HCT116 (cell line): ENCODE data around the gene ELF1. TPM values are rescaled to one million over a fixed set of nuclear protein-coding genes. Genes with fewer than 3 reads are reported as not detected.
A peak's percentile ranks its signal among the peaks of the same experiment; 100 is the strongest.

ENCODE experiments used
- ATAC-seq: fragments of 200-7000 bp; cut with Tn5 transposase; 2 replicates; pipeline ENCODE4 v1.9.1; 2020; ENCODE audit warnings: mild to moderate bottlenecking, moderate library complexity
- BruUV-seq: library from RNA; stranded (reverse); fragments of 400-500 nt; replicated peaks from 2 replicates; lab custom pipeline; 2021; lab: Mats Ljungman, UMichigan
- CTCF ChIA-PET: fragments of 300-600 bp; sonication (Branson Sonifier 250); formaldehyde crosslinking; loops from one replicate; lab custom pipeline; 2021; ENCODE audit warnings: antibody characterized with exemption; lab: Charles Lee
- POLR2A ChIA-PET: fragments of 300-600, 350-600 bp; sonication (Branson Sonifier 250); formaldehyde crosslinking; loops from one replicate; lab custom pipeline; 2021; ENCODE audit warnings: antibody characterized with exemption; lab: Charles Lee
- RAD21 ChIA-PET, 2 experiments: fragments of 300-600 bp; sonication (Branson Sonifier 250); formaldehyde crosslinking; loops; one replicate each; lab custom pipeline; 2023; ENCODE audit warnings: low total read pairs in 2 of 2; ENCODE audit not compliant: uncharacterized antibody in 2 of 2, unreplicated experiment in 2 of 2, low non-redundant PET in 1 of 2; lab: Charles Lee
- DNase-seq: peaks from one replicate; pipeline ENCODE4 v3.0.0-alpha.2; 2010; ENCODE audit warnings: low read depth, low spot score
- H2AFZ ChIP-seq: fragments of 200-600 bp; shearing (Covaris generic), sonication (generic); 2 replicates; pipeline ENCODE4 v1.6.1; 2017; ENCODE audit warnings: low read depth, mixed run types, mixed read lengths, antibody characterized with exemption, low read length; ENCODE audit not compliant: poor library complexity, severe bottlenecking
- H3K27ac ChIP-seq: 2 replicates; pipeline ENCODE4 v1.5.1; 2012; ENCODE audit warnings: low read depth, low read length
- H3K27me3 ChIP-seq: fragments of 200-600 bp; sonication (generic); 2 replicates; pipeline ENCODE4 v1.6.1; 2016; ENCODE audit warnings: mixed run types, low read length, mixed read lengths; ENCODE audit not compliant: insufficient read depth
- H3K36me3 ChIP-seq, 2 experiments: fragments of 200-500 bp in 1 of 2; fragments of 200-600 bp in 1 of 2; sonication (Bioruptor generic) in 1 of 2; sonication (generic) in 1 of 2; 2 replicates each; pipeline versions ENCODE4 v1.5.1 to v1.6.1; 2014 to 2016; ENCODE audit warnings: low read length in 2 of 2, inconsistent platforms in 1 of 2, mixed read lengths in 1 of 2, mixed run types in 1 of 2; ENCODE audit not compliant: insufficient read depth in 2 of 2, control insufficient read depth in 1 of 2
- H3K4me1 ChIP-seq, 2 experiments: fragments of 200-600 bp in 1 of 2; sonication (generic) in 1 of 2; 2 replicates each; pipeline versions ENCODE4 v1.5.1 to v1.6.1; 2012 to 2017; ENCODE audit warnings: low read length in 2 of 2, inconsistent platforms in 1 of 2, mild to moderate bottlenecking in 1 of 2, mixed read lengths in 1 of 2, mixed run types in 1 of 2, moderate library complexity in 1 of 2; ENCODE audit not compliant: insufficient read depth in 2 of 2, control insufficient read depth in 1 of 2
- H3K4me2 ChIP-seq: fragments of 200-600 bp; sonication (generic); 2 replicates; pipeline ENCODE4 v1.6.1; 2017; ENCODE audit warnings: mixed run types, low read length, mixed read lengths
- H3K4me3 ChIP-seq, 2 experiments: fragments of 200-600 bp in 1 of 2; sonication (generic) in 1 of 2; replicated peaks in 1 of 2; 2 replicates each; pipeline ENCODE4 v1.5.1; 2011 to 2016; ENCODE audit warnings: low read length in 2 of 2, control low read depth in 1 of 2, low read depth in 1 of 2, mild to moderate bottlenecking in 1 of 2, mixed read lengths in 1 of 2, mixed run types in 1 of 2
- H3K79me2 ChIP-seq: fragments of 200-600 bp; sonication (generic); 2 replicates; pipeline ENCODE4 v1.6.1; 2017; ENCODE audit warnings: mild to moderate bottlenecking, mixed run types, low read length, moderate library complexity, mixed read lengths; ENCODE audit not compliant: insufficient read depth
- H3K9ac ChIP-seq: fragments of 200-600 bp; sonication (generic); 2 replicates; pipeline ENCODE4 v1.6.1; 2016; ENCODE audit warnings: low read length, mixed read lengths
- H3K9me2 ChIP-seq: fragments of 200-600 bp; sonication (generic), shearing (Covaris generic); 2 replicates; pipeline ENCODE4 v1.6.1; 2017; ENCODE audit warnings: mixed run types, mild to moderate bottlenecking, moderate library complexity; ENCODE audit not compliant: insufficient read depth
- H3K9me3 ChIP-seq, 2 experiments: fragments of 200-500 bp in 1 of 2; fragments of 200-600 bp in 1 of 2; sonication (Bioruptor generic) in 1 of 2; sonication (generic) in 1 of 2; 2 replicates each; pipeline ENCODE4 v1.6.1; 2014 to 2017; ENCODE audit warnings: low read length in 2 of 2, mixed read lengths in 2 of 2, inconsistent platforms in 1 of 2, low read depth in 1 of 2, mild to moderate bottlenecking in 1 of 2, mixed run types in 1 of 2, moderate library complexity in 1 of 2; ENCODE audit not compliant: control insufficient read depth in 1 of 2, insufficient read depth in 1 of 2
- H4K20me1 ChIP-seq: fragments of 200-600 bp; sonication (generic), shearing (Covaris generic); 2 replicates; pipeline ENCODE4 v1.6.1; 2017; ENCODE audit warnings: mixed run types, mild to moderate bottlenecking, moderate library complexity; ENCODE audit not compliant: insufficient read depth
- CBX3 ChIP-seq: IDR thresholded peaks from 2 replicates; pipeline ENCODE4 v1.6.1; 2012; ENCODE audit warnings: low read depth
- CEBPB ChIP-seq: IDR thresholded peaks from 2 replicates; pipeline ENCODE4 v1.6.1; 2012; ENCODE audit warnings: low read depth
- EGR1 ChIP-seq: IDR thresholded peaks from 2 replicates; pipeline ENCODE4 v1.6.1; 2012; ENCODE audit warnings: low read depth
- EZH2 ChIP-seq: fragments of 200-600 bp; sonication (generic); IDR thresholded peaks from 2 replicates; pipeline ENCODE4 v1.6.1; 2017; ENCODE audit warnings: antibody characterized with exemption, mixed run types
- EZH2phosphoT487 ChIP-seq: fragments of 200-600 bp; IDR thresholded peaks from 2 replicates; pipeline ENCODE4 v1.6.1; 2018; ENCODE audit warnings: antibody characterized with exemption, borderline replicate concordance
- FOSL1 ChIP-seq: IDR thresholded peaks from 2 replicates; pipeline ENCODE4 v1.6.1; 2012; ENCODE audit warnings: low read depth
- JUND ChIP-seq: IDR thresholded peaks from 2 replicates; pipeline ENCODE4 v1.6.1; 2012
- MAX ChIP-seq: IDR thresholded peaks from 2 replicates; pipeline ENCODE4 v1.6.1; 2012
- POLR2A ChIP-seq: IDR thresholded peaks from 2 replicates; pipeline ENCODE4 v1.7.0; 2011; ENCODE audit warnings: borderline replicate concordance; ENCODE audit not compliant: insufficient read depth, insufficient read length; ENCODE audit errors: extremely low read depth
- POLR2AphosphoS5 ChIP-seq: IDR thresholded peaks from 2 replicates; pipeline ENCODE4 v1.6.1; 2011; ENCODE audit warnings: mild to moderate bottlenecking, low read depth, low read length, moderate library complexity
- REST ChIP-seq: IDR thresholded peaks from 2 replicates; pipeline ENCODE4 v1.6.1; 2012; ENCODE audit warnings: low read depth
- SIN3A ChIP-seq: IDR thresholded peaks from 2 replicates; pipeline ENCODE4 v1.6.1; 2012; ENCODE audit warnings: low read depth
- SP1 ChIP-seq: IDR thresholded peaks from 2 replicates; pipeline ENCODE4 v1.6.1; 2012; ENCODE audit warnings: low read depth
- SRF ChIP-seq: IDR thresholded peaks from 2 replicates; pipeline ENCODE4 v1.6.1; 2012; ENCODE audit warnings: low read depth
- TCF7L2 ChIP-seq: IDR thresholded peaks from 2 replicates; pipeline ENCODE4 v1.7.0; 2011; ENCODE audit warnings: borderline replicate concordance, inconsistent platforms; ENCODE audit not compliant: insufficient read depth, insufficient read length; ENCODE audit errors: extremely low read depth
- YY1 ChIP-seq: IDR thresholded peaks from 2 replicates; pipeline ENCODE4 v1.6.1; 2011; ENCODE audit warnings: low read length, low read depth, moderate library complexity, mild to moderate bottlenecking; ENCODE audit not compliant: insufficient replicate concordance; ENCODE audit errors: extremely low read depth
- ZBTB33 ChIP-seq: IDR thresholded peaks from 2 replicates; pipeline ENCODE4 v1.6.1; 2011; ENCODE audit warnings: mild to moderate bottlenecking, low read length, moderate library complexity; ENCODE audit not compliant: insufficient replicate concordance; ENCODE audit errors: extremely low read depth
- ZFX ChIP-seq: fragments of 450-650 bp; IDR thresholded peaks from 2 replicates; pipeline ENCODE4 v1.6.1; 2017
- ZNF274 ChIP-seq: fragments of 200-500 bp; sonication (Bioruptor generic); IDR thresholded peaks from 2 replicates; pipeline ENCODE4 v1.6.1; 2014; ENCODE audit warnings: mild to moderate bottlenecking, low read depth, low read length, inconsistent platforms
- intact Hi-C: fragments of 100-400 bp; cut with micrococcal nuclease; formaldehyde crosslinking; loops from 2 replicates; pipeline ENCODE4 v1.10.0; 2022
- total RNA-seq: library from RNA; stranded (reverse); gene quantifications from one replicate; pipeline ENCODE4 v1.2.1, GENCODE V29; 2021; ENCODE audit not compliant: unreplicated experiment
- TF ChIP-seq, protein P1 (sequence below), 3 experiments: fragments of 200-600 bp in 1 of 3; sonication (generic) in 1 of 3; IDR thresholded peaks in 2 of 3; conservative IDR thresholded peaks in 1 of 3; 2 replicates each; pipeline ENCODE4 v1.5.1; 2012 to 2017; ENCODE audit warnings: low read depth in 2 of 3, low read length in 2 of 3, antibody characterized with exemption in 1 of 3, borderline replicate concordance in 1 of 3, control low read depth in 1 of 3, mild to moderate bottlenecking in 1 of 3, mixed read lengths in 1 of 3, mixed run types in 1 of 3, moderate library complexity in 1 of 3; ENCODE audit not compliant: insufficient read depth in 1 of 3

The ELF1 gene
- total RNA-seq, 1 experiment from 2014 or later: 30.0 TPM

- TF ChIP-seq YY1: no peak
- no peak for TF ChIP-seq EZH2
- TF ChIP-seq TCF7L2: no peak
- TF ChIP-seq ZNF274: no peak
- TF ChIP-seq CBX3: no peak
- TF ChIP-seq, protein P1, sequence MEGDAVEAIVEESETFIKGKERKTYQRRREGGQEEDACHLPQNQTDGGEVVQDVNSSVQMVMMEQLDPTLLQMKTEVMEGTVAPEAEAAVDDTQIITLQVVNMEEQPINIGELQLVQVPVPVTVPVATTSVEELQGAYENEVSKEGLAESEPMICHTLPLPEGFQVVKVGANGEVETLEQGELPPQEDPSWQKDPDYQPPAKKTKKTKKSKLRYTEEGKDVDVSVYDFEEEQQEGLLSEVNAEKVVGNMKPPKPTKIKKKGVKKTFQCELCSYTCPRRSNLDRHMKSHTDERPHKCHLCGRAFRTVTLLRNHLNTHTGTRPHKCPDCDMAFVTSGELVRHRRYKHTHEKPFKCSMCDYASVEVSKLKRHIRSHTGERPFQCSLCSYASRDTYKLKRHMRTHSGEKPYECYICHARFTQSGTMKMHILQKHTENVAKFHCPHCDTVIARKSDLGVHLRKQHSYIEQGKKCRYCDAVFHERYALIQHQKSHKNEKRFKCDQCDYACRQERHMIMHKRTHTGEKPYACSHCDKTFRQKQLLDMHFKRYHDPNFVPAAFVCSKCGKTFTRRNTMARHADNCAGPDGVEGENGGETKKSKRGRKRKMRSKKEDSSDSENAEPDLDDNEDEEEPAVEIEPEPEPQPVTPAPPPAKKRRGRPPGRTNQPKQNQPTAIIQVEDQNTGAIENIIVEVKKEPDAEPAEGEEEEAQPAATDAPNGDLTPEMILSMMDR (IDR thresholded peaks at IDR 0.05 in 2 of 3, conservative IDR thresholded peaks at IDR 0.05 in 1 of 3; ENCODE audit: borderline replicate concordance in 1 of 3, insufficient read depth in 1 of 3, low read depth in 2 of 3, low read length in 2 of 3): no peak
- no peak for TF ChIP-seq CEBPB
- no peak for TF ChIP-seq FOSL1
- no peak for TF ChIP-seq SP1
- no peak for TF ChIP-seq MAX
- TF ChIP-seq SRF: no peak
- TF ChIP-seq ZBTB33: no peak
- TF ChIP-seq REST: no peak
- TF ChIP-seq EZH2phosphoT487: no peak
- TF ChIP-seq POLR2AphosphoS5: no peak
- TF ChIP-seq JUND: no peak
- TF ChIP-seq POLR2A: no peak
- TF ChIP-seq SIN3A: no peak
- TF ChIP-seq ZFX: no peak
- no peak for TF ChIP-seq EGR1
- no peak for DNase-seq
- Histone ChIP-seq H3K9ac (no peak overlapping the region), H3K4me2 (no peak overlapping the region), H3K4me1 (no peaks in the 10 kb centered on the region), H3K27ac (no peak overlapping the region), H3K79me2 (peaks cover 69% of the 10 kb centered on the region), H2AFZ (no peak overlapping the region), H3K27me3 (no peaks in the 10 kb centered on the region), H4K20me1 (0 out of 2 replicates have a peak, but pooled peaks cover 2% of the 10 kb centered on the region), H3K36me3 (0 out of 4 replicates have a peak, but pooled peaks cover 0 to 4% of the 10 kb centered on the region in 2 experiments), H3K9me3 (no peaks in the 10 kb centered on the region), H3K9me2 (no peaks in the 10 kb centered on the region), H3K4me3 (no peak overlapping the region)
- intact Hi-C loops: no loop called here
- CTCF ChIA-PET: no interaction called here
- TSS peak; percentile 10 for BruUV-seq
- POLR2A ChIA-PET: no interaction called here
- RAD21 ChIA-PET: no interaction called here
- no peak for ATAC-seq
Observed at GRCh38 chr13:40980461-40980860, 38.7 kb downstream of the ELF1 start.
